Effector CD4-positive, alpha-beta T cell (primary cell): ENCODE measurements around the gene AKAP13.
"Not testable (repeated sequence)": the region's sequence is repeated elsewhere in the genome, so short reads cannot be mapped to it uniquely, and the experiment has no call there.

Source experiments
- DNase-seq: peaks from one replicate; pipeline ENCODE4 v3.0.0-alpha.2; 2020
- total RNA-seq: gene quantifications from one replicate; lab custom pipeline; 2026; lab: John Stamatoyannopoulos, UW

The AKAP13 gene
- total RNA-seq, result 710 reads per million, percentile 99 among the genes with 10 or more reads in this experiment

- peak; percentile 91 for DNase-seq
Observed at GRCh38 chr15:85380217-85380811, at the start of gene AKAP13. TSS of gene AKAP13 (plus strand) at chr15:85380603. CDS start at chr15:85485721, 105,118 bp downstream.

- DNase-seq, result peak; percentile 47
Observed at GRCh38 chr15:85330901-85331588, 49.4 kb upstream of the AKAP13 start.

GRCh38 chr15:85331655-85332285 lies 48.6 kb upstream of the AKAP13 start:
- DNase-seq, result no peak

- DNase-seq, result no peak
Observed at GRCh38 chr15:85333132-85333831, 47.1 kb upstream of the AKAP13 start.

- DNase-seq, result no peak
Observed at GRCh38 chr15:85334241-85334640, 46.2 kb upstream of the AKAP13 start.

- DNase-seq, result no peak
Observed at GRCh38 chr15:85335193-85335942, 45.0 kb upstream of the AKAP13 start.

GRCh38 chr15:85336880-85337279 lies 43.5 kb upstream of the AKAP13 start:
- DNase-seq, result no peak

- no peak for DNase-seq
Observed at GRCh38 chr15:85337425-85338074, 42.9 kb upstream of the AKAP13 start.

GRCh38 chr15:85340321-85340665 lies 40.1 kb upstream of the AKAP13 start:
- DNase-seq, result no peak

GRCh38 chr15:85340852-85341251 lies 39.6 kb upstream of the AKAP13 start:
- no peak for DNase-seq

- not testable (repeated sequence) for DNase-seq
Observed at GRCh38 chr15:85342163-85342562, 38.2 kb upstream of the AKAP13 start.

- not testable (repeated sequence) for DNase-seq
Observed at GRCh38 chr15:85343443-85343842, 37.0 kb upstream of the AKAP13 start.

- DNase-seq, result not testable (repeated sequence)
Observed at GRCh38 chr15:85344241-85344640, 36.2 kb upstream of the AKAP13 start.

- not testable (repeated sequence) for DNase-seq
Observed at GRCh38 chr15:85344653-85345114, 35.7 kb upstream of the AKAP13 start.

GRCh38 chr15:85345196-85345918 lies 35.0 kb upstream of the AKAP13 start:
- DNase-seq, result not testable (repeated sequence)

GRCh38 chr15:85346462-85347084 lies 33.8 kb upstream of the AKAP13 start:
- not testable (repeated sequence) for DNase-seq

GRCh38 chr15:85347264-85348047 lies 32.9 kb upstream of the AKAP13 start:
- not testable (repeated sequence) for DNase-seq

- DNase-seq, result not testable (repeated sequence)
Observed at GRCh38 chr15:85348048-85348766, 32.2 kb upstream of the AKAP13 start.

- not testable (repeated sequence) for DNase-seq
Observed at GRCh38 chr15:85349062-85349461, 31.3 kb upstream of the AKAP13 start.
